ENCODE measurements around the gene TEX44.
"Not testable (repeated sequence)": the region's sequence is repeated elsewhere in the genome, so short reads cannot be mapped to it uniquely, and the experiment has no call there.

The TEX44 gene

DNA sequence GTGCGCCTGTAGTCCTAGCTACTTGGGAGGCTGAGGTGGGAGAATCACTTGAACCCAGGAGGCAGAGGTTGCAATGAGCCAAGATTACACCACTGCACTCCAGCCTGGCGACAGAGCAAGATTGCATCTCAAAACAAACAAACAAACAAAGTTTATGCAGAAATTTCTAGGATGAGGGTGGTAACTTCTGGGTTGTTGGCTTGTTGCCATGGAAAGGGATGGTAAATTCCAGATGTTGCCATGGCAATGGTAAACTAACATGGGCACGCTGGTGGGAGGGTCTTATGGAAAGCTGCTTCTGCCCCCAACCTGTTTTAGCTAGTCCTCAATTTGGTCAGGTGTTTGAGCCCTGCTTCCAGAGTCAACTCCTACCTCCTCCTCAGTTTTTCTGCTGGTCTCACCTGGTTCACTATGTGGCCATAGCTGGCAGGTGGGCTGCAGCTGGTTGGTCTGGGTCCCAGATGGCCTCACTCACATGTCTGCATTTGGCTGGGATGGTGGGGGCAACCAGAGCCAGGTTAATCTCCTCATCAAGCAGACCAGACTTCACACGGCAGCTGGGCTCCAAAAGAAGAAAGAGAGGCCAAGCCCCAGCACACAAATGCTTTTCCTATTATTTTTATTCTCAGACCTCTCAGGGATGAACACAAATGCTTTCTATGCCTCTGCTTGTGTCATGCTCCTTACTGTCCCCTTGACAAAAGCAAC lies 26.6 kb upstream of the TEX44 start:
- TF ChIP-seq, protein P1, sequence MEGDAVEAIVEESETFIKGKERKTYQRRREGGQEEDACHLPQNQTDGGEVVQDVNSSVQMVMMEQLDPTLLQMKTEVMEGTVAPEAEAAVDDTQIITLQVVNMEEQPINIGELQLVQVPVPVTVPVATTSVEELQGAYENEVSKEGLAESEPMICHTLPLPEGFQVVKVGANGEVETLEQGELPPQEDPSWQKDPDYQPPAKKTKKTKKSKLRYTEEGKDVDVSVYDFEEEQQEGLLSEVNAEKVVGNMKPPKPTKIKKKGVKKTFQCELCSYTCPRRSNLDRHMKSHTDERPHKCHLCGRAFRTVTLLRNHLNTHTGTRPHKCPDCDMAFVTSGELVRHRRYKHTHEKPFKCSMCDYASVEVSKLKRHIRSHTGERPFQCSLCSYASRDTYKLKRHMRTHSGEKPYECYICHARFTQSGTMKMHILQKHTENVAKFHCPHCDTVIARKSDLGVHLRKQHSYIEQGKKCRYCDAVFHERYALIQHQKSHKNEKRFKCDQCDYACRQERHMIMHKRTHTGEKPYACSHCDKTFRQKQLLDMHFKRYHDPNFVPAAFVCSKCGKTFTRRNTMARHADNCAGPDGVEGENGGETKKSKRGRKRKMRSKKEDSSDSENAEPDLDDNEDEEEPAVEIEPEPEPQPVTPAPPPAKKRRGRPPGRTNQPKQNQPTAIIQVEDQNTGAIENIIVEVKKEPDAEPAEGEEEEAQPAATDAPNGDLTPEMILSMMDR (IDR thresholded peaks at IDR 0.05; ENCODE audit: borderline replicate concordance, insufficient read depth, low read depth, low read length) = no peak
- H3K4me3 ChIP-seq (ENCODE audit: low read depth, low read length) = no peak overlapping the region

DNA sequence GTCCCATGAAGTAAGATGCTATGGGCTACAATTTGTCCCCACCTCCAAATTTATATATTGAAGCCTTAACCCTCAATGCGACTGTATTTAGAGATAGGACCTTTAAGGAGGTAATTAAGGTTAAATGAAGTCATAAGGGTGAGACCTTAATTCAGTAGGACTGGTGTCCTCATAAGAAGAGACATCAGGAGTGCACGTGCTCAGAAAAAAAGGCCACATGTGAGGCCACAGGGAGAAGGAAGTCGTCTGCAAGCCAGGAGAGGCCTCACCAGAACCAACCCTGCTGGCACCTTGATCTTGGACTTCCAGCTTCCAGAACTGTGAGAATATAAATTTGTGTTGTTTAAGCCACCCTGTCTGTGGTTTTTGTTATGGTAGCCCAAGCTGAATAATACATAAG lies 25.5 kb upstream of the TEX44 start:
- no peak overlapping the region for H3K4me3 ChIP-seq (ENCODE audit: low read depth, low read length)
- TF ChIP-seq, protein P1 (IDR thresholded peaks at IDR 0.05; ENCODE audit: borderline replicate concordance, insufficient read depth, low read depth, low read length) = no peak

DNA sequence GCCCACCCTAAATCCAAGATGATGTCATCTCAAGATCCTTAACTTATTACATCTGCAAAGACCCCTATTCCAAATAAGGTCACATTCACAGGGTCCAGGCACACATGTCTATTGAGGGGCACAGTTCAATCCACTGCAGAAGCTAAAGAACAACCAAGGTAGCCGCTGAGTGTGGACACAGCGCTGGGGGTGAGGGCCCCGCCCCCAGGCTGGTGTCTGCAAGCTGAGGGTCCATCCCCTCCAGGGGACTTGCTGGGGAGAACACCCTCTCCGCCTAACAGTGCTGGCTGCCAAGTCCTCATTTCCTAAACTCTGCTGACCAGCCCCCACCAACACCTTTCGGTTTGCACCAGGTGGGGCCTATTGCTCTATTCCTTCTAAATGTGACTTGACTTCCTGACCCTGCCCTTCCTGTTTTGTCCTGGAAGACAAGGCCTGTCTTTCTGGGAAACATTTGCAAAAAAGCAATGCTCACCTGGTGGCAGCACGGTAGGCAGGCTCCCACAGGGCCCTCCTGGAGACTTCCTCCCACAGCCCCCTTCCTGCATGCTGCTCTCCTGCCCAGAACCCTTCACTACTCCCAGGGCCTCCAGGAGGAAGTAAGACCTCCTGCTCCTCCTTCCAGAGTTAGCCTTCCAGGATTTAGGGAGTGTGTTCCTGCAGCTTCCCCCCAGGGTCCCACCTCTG lies 24.4 kb upstream of the TEX44 start:
- TF ChIP-seq, protein P1 (IDR thresholded peaks at IDR 0.05; ENCODE audit: borderline replicate concordance, insufficient read depth, low read depth, low read length) = no peak
- no peak overlapping the region for H3K4me3 ChIP-seq (ENCODE audit: low read depth, low read length)

DNA sequence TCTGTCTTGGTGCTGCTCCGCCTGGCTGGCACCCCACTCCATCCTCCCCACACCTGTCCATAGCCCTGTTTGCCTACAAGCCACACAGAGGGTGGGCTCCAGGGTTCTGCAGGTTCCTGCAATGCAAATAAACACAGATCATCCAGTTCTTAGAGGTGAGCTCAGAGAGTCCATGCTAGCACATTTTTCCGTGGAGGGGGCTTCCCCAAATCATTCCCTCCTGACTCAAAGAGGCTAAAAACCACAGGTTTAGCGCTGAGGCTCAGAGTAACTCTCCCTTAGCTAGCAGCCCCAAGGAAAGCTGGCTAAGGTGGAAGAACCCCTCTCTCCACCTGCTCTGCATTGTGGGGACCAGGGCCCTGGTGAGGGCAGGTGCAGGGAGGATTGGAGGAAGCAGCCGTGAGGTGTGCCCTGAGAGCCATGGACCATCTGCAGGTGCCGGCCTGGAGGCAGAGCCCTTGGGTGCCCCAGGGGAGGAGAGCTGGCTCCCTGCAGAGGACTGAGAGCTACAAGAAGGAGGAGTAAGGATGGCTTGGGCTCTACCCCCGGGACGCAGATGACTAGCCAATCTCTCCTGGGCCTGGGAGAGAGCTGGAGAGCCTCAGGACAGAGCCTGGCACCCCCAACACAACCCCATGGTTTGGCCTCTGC lies 23.8 kb upstream of the TEX44 start:
- TF ChIP-seq, protein P1 (IDR thresholded peaks at IDR 0.05; ENCODE audit: borderline replicate concordance, insufficient read depth, low read depth, low read length) = no peak
- H3K4me3 ChIP-seq (ENCODE audit: low read depth, low read length) = no peak overlapping the region

DNA sequence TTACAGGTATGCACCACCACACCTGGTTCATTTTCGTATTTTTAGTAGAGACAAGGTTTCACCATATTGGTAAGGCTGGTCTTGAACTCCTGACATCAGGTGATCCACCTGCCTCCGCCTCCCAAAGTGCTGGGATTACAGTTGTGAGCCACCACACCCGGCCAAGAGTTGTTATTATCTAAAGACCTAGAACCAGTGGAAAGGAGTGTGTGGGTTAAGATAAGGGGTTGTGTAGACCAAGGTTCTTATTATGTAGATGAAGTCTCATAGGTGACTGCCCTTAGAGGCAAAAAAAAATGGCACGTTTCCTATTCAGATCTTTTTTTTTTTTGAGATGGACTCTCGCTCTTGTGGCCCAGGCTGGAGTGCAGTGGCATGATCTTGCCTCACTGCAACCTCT lies 21.7 kb upstream of the TEX44 start:
- not testable (repeated sequence) for H3K4me3 ChIP-seq (ENCODE audit: low read depth, low read length)

DNA sequence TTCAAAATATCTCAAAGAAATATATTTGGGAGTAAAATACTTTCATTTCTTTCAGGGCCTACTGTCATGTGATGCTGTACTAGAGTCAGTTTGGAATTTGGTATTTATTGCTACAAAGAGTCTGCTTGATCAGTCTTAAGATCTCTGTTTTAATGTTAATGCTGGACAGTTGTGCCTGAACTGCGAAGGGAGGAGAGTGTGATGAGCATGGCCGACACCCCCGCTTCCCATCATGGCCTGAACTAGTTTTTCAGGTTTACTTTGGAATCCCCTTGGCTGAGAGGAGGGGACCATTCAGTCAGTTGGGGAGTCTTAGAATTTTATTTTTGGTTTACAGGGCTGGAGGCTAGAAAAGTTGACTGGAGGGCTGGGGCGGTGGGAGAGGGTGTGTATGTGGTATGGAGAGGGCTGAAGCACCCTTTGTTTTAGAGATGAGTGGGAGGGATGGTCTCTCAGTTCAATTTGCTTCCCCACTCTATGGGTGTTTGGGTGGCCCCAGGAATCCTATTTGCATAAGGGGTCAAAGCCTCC lies 20.9 kb upstream of the TEX44 start:
- H3K4me3 ChIP-seq (ENCODE audit: low read depth, low read length) = no peak overlapping the region
- TF ChIP-seq, protein P1 (IDR thresholded peaks at IDR 0.05; ENCODE audit: borderline replicate concordance, insufficient read depth, low read depth, low read length) = no peak

DNA sequence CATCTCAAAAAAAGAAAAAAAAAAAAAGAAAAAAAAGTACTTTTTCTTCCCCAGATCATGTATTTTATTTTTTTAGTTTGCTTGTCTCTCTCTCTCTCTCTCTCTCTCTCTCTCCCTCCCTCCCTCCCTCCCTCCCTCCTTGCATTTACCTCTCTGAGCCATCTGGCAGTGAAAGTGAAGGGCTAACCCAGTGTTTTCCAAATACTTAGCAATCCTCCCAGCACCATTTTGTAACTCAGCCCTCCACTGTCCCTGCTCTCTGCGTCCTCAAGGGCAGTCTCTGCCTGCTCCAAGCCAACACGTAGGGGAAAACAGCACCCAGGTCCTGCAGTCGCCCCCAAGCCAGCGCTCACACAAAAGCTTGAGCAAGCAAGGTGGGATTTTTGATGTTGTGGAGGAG lies 19.6 kb upstream of the TEX44 start:
- no peak overlapping the region for H3K4me3 ChIP-seq (ENCODE audit: low read depth, low read length)
- TF ChIP-seq, protein P1 (IDR thresholded peaks at IDR 0.05; ENCODE audit: borderline replicate concordance, insufficient read depth, low read depth, low read length) = no peak

All from GM12875 (cell line).